ENCODE measurements around the gene TNPO2. TPM values are rescaled to one million over a fixed set of nuclear protein-coding genes. Genes with fewer than 3 reads are reported as not detected.

Gene TNPO2
- total and polyA plus RNA-seq, 2 donors (not counting 1 experiment from before 2014, with no cell fraction given) = 36.0 to 52.5 TPM

- Histone ChIP-seq H3K27me3 (ENCODE audit: control insufficient read depth, insufficient read depth, low read length) (no peaks in the 10 kb centered on the region), H3K9ac (ENCODE audit: insufficient read depth, low read length) (peak overlapping the region; percentile 63), H4K20me1 (ENCODE audit: control insufficient read depth, extremely low read depth, insufficient read depth, low read length) (no peaks in the 10 kb centered on the region), H3K27ac (ENCODE audit: insufficient read depth, low read length) (peak overlapping the region; percentile 73), H2AFZ (ENCODE audit: low read length) (peak overlapping the region; percentile 45), H3K36me3 (ENCODE audit: control insufficient read depth, insufficient read depth, low read length) (peaks cover 4% of the 10 kb centered on the region), H3K79me2 (ENCODE audit: control insufficient read depth, insufficient read depth, low read length) (no peaks in the 10 kb centered on the region), H3K4me2 (ENCODE audit: extremely low read depth, insufficient read depth, low read length) (peak overlapping the region; percentile 90), H3K4me3 (replicated peaks in 1 of 4; ENCODE audit: control extremely low read depth in 1 of 4, insufficient read depth in 1 of 4, low read depth in 3 of 4, low read length in 4 of 4) (peak overlapping the region; percentile 58 to 86 (median 73)), H3K9me3 (ENCODE audit: control insufficient read depth, insufficient read depth, low read depth, low read length) (no peaks in the 10 kb centered on the region), H3K4me1 (ENCODE audit: control insufficient read depth, extremely low read depth, insufficient read depth, low read length) (no peaks in the 10 kb centered on the region)
- TF ChIP-seq EZH2 (IDR thresholded peaks at IDR 0.05; ENCODE audit: low read length, missing control alignments) = no peak
- TF ChIP-seq CTCF (conservative IDR thresholded peaks at IDR 0.05 in 1 of 2, IDR thresholded peaks at IDR 0.05 in 1 of 2; ENCODE audit: low read depth in 1 of 2, low read length in 2 of 2) = no peak
- DNase-seq (ENCODE audit: low read depth in 2 of 2) = no peak
Observed at GRCh38 chr19:12695997-12696365, 27.8 kb downstream of the TNPO2 start.

GRCh38 chr19:12695514-12695913 is 28.2 kb downstream of the TNPO2 start:
- Histone ChIP-seq H3K4me3 (replicated peaks in 1 of 4; ENCODE audit: control extremely low read depth in 1 of 4, insufficient read depth in 1 of 4, low read depth in 3 of 4, low read length in 4 of 4) (peak overlapping the region; percentile 58 to 86 (median 73)), H3K79me2 (ENCODE audit: control insufficient read depth, insufficient read depth, low read length) (no peaks in the 10 kb centered on the region), H3K27me3 (ENCODE audit: control insufficient read depth, insufficient read depth, low read length) (no peaks in the 10 kb centered on the region), H3K4me2 (ENCODE audit: extremely low read depth, insufficient read depth, low read length) (peak overlapping the region; percentile 72), H3K9me3 (ENCODE audit: control insufficient read depth, insufficient read depth, low read depth, low read length) (no peaks in the 10 kb centered on the region), H4K20me1 (ENCODE audit: control insufficient read depth, extremely low read depth, insufficient read depth, low read length) (no peaks in the 10 kb centered on the region), H3K27ac (ENCODE audit: insufficient read depth, low read length) (no peak overlapping the region), H3K4me1 (ENCODE audit: control insufficient read depth, extremely low read depth, insufficient read depth, low read length) (no peaks in the 10 kb centered on the region), H2AFZ (ENCODE audit: low read length) (no peak overlapping the region), H3K36me3 (ENCODE audit: control insufficient read depth, insufficient read depth, low read length) (peaks cover 4% of the 10 kb centered on the region), H3K9ac (ENCODE audit: insufficient read depth, low read length) (peak overlapping the region; percentile 13)
- DNase-seq (ENCODE audit: low read depth in 2 of 2) = no peak
- TF ChIP-seq EZH2 (IDR thresholded peaks at IDR 0.05; ENCODE audit: low read length, missing control alignments) = no peak
- TF ChIP-seq CTCF (conservative IDR thresholded peaks at IDR 0.05 in 1 of 2, IDR thresholded peaks at IDR 0.05 in 1 of 2; ENCODE audit: low read depth in 1 of 2, low read length in 2 of 2) = no peak

- no peak for DNase-seq (ENCODE audit: low read depth in 2 of 2)
- no peak for TF ChIP-seq EZH2 (IDR thresholded peaks at IDR 0.05; ENCODE audit: low read length, missing control alignments)
- no peak for TF ChIP-seq CTCF (conservative IDR thresholded peaks at IDR 0.05 in 1 of 2, IDR thresholded peaks at IDR 0.05 in 1 of 2; ENCODE audit: low read depth in 1 of 2, low read length in 2 of 2)
- Histone ChIP-seq H3K9me3 (ENCODE audit: control insufficient read depth, insufficient read depth, low read depth, low read length) (no peaks in the 10 kb centered on the region), H3K4me3 (replicated peaks in 1 of 4; ENCODE audit: control extremely low read depth in 1 of 4, insufficient read depth in 1 of 4, low read depth in 3 of 4, low read length in 4 of 4) (peak overlapping the region in 2 of 4 experiments; percentile 83 to 86), H3K36me3 (ENCODE audit: control insufficient read depth, insufficient read depth, low read length) (peaks cover 1% of the 10 kb centered on the region), H4K20me1 (ENCODE audit: control insufficient read depth, extremely low read depth, insufficient read depth, low read length) (no peaks in the 10 kb centered on the region), H3K4me1 (ENCODE audit: control insufficient read depth, extremely low read depth, insufficient read depth, low read length) (no peaks in the 10 kb centered on the region), H3K27ac (ENCODE audit: insufficient read depth, low read length) (no peak overlapping the region), H3K4me2 (ENCODE audit: extremely low read depth, insufficient read depth, low read length) (no peak overlapping the region), H3K9ac (ENCODE audit: insufficient read depth, low read length) (no peak overlapping the region), H3K27me3 (ENCODE audit: control insufficient read depth, insufficient read depth, low read length) (no peaks in the 10 kb centered on the region), H3K79me2 (ENCODE audit: control insufficient read depth, insufficient read depth, low read length) (no peaks in the 10 kb centered on the region), H2AFZ (ENCODE audit: low read length) (no peak overlapping the region)
Observed at GRCh38 chr19:12695096-12695495, 28.6 kb downstream of the TNPO2 start.
